GM23248 (cell line): ENCODE data around the gene SUCNR1.

ENCODE experiments used
- EZH2 ChIP-seq: fragments of 200-600 bp; sonication (generic); IDR thresholded peaks from 2 replicates; pipeline ENCODE4 v1.6.1; 2018; ENCODE audit warnings: antibody characterized with exemption, mild to moderate bottlenecking; ENCODE audit not compliant: insufficient read depth, poor library complexity, severe bottlenecking
- EZH2phosphoT487 ChIP-seq: fragments of 200-600 bp; sonication (generic); IDR thresholded peaks from 2 replicates; pipeline ENCODE4 v1.6.1; 2018; ENCODE audit warnings: antibody characterized with exemption, moderate library complexity, mild to moderate bottlenecking, low read depth; ENCODE audit not compliant: insufficient read depth

DNA sequence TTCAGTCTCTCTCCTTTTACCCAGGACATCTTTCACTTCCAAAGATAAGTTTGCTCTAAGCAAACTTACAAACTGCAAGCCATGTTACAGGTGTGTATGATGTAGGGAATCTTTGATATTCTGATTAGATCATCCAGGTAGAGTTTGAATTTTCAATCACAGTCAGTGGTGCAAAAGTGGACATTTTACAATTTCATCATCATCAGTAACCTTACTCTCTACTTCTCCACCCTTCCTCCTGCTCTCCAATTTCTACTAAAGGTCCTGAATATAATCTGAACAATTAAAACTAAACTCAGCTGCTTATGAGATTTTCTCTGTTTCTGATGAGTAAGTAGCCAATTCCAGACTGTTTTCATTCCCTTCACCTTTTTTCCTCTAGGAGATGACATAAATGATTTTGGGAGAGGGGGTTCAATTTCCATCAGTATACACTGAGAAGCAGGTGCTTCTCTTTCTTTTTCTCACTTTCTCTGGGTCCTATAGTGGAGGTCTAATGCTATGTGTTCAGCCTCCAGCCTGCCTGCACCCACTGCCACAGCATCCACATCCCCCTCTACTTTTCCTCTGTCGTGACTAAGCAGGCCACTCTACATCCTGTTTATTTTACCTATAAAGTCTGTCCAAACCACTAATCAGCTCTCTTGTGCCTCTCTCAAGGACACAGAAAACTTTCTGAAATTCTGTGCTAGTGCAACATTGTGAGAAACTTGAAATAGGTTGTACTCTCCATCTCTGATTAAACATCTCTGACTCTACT, 27.6 kb downstream of the SUCNR1 start:
- no peak for TF ChIP-seq EZH2
- no peak for TF ChIP-seq EZH2phosphoT487
